Ovary (tissue), 10 donors: ENCODE measurements around the gene STPG4. TPM values are rescaled to one million over a fixed set of nuclear protein-coding genes. Genes with fewer than 3 reads are reported as not detected.

Experiments
- DNase-seq, 5 donors: peaks; one replicate each; pipeline ENCODE4 v3.0.0-alpha.2; 2019 to 2020
- H3K27ac ChIP-seq, 2 donors: fragments of 200-600 bp; one replicate each; pipeline versions ENCODE4 v1.5.1 to v1.8.0; 2019 to 2022
- H3K27me3 ChIP-seq: fragments of 200-600 bp; one replicate; pipeline ENCODE4 v1.8.0; 2022
- H3K36me3 ChIP-seq: fragments of 200-600 bp; sonication (generic); one replicate; pipeline ENCODE4 v1.5.1; 2019
- H3K4me1 ChIP-seq: one replicate; pipeline ENCODE4 v1.8.1; 2013; ENCODE audit warnings: mild to moderate bottlenecking, moderate library complexity; ENCODE audit not compliant: insufficient read depth
- H3K4me3 ChIP-seq: fragments of 200-600 bp; sonication (generic); one replicate; pipeline ENCODE4 v1.5.1; 2017
- H3K9me3 ChIP-seq, 2 donors: fragments of 200-600 bp in 1 of 2; sonication (generic) in 1 of 2; one replicate each; pipeline versions ENCODE4 v1.5.1 to v1.8.1; 2013 to 2019; ENCODE audit warnings: mild to moderate bottlenecking in 1 of 2, moderate library complexity in 1 of 2
- CTCF ChIP-seq, 3 donors: fragments of 450-650 bp in 2 of 3; fragments of 200-600 bp in 1 of 3; IDR thresholded peaks; one replicate each; pipeline versions ENCODE4 v1.5.1 to v1.8.0; 2016 to 2022; ENCODE audit warnings: antibody characterized with exemption in 3 of 3, mild to moderate bottlenecking in 1 of 3
- EP300 ChIP-seq: sonication (generic); formaldehyde crosslinking; IDR thresholded peaks from one replicate; pipeline ENCODE4 v1.6.1; 2017; ENCODE audit warnings: antibody characterized with exemption
- POLR2A ChIP-seq: fragments of 450-650 bp; IDR thresholded peaks from one replicate; pipeline ENCODE4 v1.6.1; 2017; ENCODE audit warnings: antibody characterized with exemption, mild to moderate bottlenecking, moderate library complexity
- WGBS, 3 donors: extraction: QIAGEN DNeasy Blood & Tissue Kit in 1 of 3; methylation state at CpG; one replicate each; pipeline versions ENCODE4 v1.1.5 to v1.1.7; 2013 to 2017; 5-methylcytosine and 5-hydroxymethylcytosine counted together
- intact Hi-C, 4 donors: fragments of 100-400 bp; cut with DNase I; formaldehyde crosslinking; loops; one replicate each; pipeline versions ENCODE4 v1.11.0 to v1.15.1; 2022 to 2023
- long read RNA-seq, 3 donors: library from polyadenylated mRNA in 2 of 3; unstranded in 2 of 3; transcript quantifications; one replicate each; pipeline ENCODE4 v2.0.0 and lab custom pipeline, GENCODE V29; 2021 to 2026
- polyA plus RNA-seq, 2 donors: library from polyadenylated mRNA; stranded (reverse); fragments of 200-250 nt in 1 of 2; fragments of 350-450 nt in 1 of 2; fragmentation: Illumina TruSeq in 1 of 2; extraction: RNeasy Lipid Tissue Mini Kit (QIAGEN cat#74804) in 1 of 2; gene quantifications; one replicate each; pipeline ENCODE4 v1.2.3, GENCODE V29; 2013 to 2014
- total RNA-seq, 7 donors: library from RNA; depleted of rRNA in 2 of 7; stranded (reverse); fragments of >200 nt in 2 of 7; fragmentation: NEBNext Ultra II Directional in 3 of 7; extraction: Animal tissue kit (Norgen Biotek cat#: 25700) in 3 of 7; gene quantifications; one replicate each; pipeline versions ENCODE4 v1.1.0 to v1.2.4, GENCODE V29; 2016 to 2023
- donor health status: DM: no; HTN: no; CAD: no; lungs with moderate emphysema.
- donor health status: DM: no; HTN: no; CAD: no.
- donor health status: Bipolar disorder and iron deficiency.
- donor health status: DM: yes; HTN: yes; CAD: no.
- donor health status: DM: no; HTN: no; CAD: no.
- donor health status: DM: yes; HTN: yes; CAD: no.

The STPG4 gene, protein sequence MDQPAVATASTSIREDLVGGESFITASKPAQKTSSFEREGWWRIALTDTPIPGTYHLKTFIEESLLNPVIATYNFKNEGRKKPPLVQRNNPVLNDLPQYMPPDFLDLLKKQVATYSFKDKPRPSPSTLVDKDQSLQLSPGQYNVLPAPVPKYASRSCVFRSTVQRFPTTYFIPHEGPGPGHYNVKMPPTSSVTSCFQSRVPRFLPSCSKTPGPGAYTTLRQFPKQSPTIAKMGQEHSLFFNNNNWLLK
- total RNA-seq (under 1 TPM in 1 of 7 donors, not detected in 6; 0.35 TPM), polyA plus RNA-seq (under 1 TPM in 1 of 2 donors, not detected in 1; 0.17 TPM)
- long read RNA-seq, donor 1, partial matches to known transcripts, result 0 of 3 reads
- long read RNA-seq, donor 1, other reads (novel, unspliced or antisense), result 3 of 3 reads
- long read RNA-seq, donor 2, result 0 reads
- long read RNA-seq, donor 3, partial matches to known transcripts, result 0 of 3 reads
- long read RNA-seq, donor 3, other reads (novel, unspliced or antisense), result 3 of 3 reads

GRCh38 chr2:47155091-47155876 is at the start of gene STPG4:
Gene STPG4 (minus strand): TSS chr2:47155308. CDS start chr2:47155251, 57 bp downstream.
- WGBS, 3 donors, result 84 to 86% (median 85%) methylated on average over 30 of the region's 30 CpGs
- no peaks in the 10 kb centered on the region for H3K36me3 ChIP-seq
- H3K27ac ChIP-seq, result no peak within 1 kb of the TSS
- H3K4me1 ChIP-seq, result no peaks in the 10 kb centered on the region
- H3K4me3 ChIP-seq, result no peak within 1 kb of the TSS
- no peaks in the 10 kb centered on the region for H3K27me3 ChIP-seq
- no peak for DNase-seq
- no peak for TF ChIP-seq CTCF (IDR thresholded peaks at IDR 0.05)
- no peak for TF ChIP-seq POLR2A
- no peak for TF ChIP-seq EP300
- no peaks in the 10 kb centered on the region for H3K9me3 ChIP-seq
- intact Hi-C loops, result no loop called here

GRCh38 chr2:47204691-47205090 is 49.6 kb upstream of the STPG4 start:
- no peak for DNase-seq
- WGBS, 3 donors, result 73 to 78% (median 73%) methylated on average over 3 of the region's 3 CpGs
- TF ChIP-seq CTCF (IDR thresholded peaks at IDR 0.05), result no peak
- TF ChIP-seq POLR2A, result no peak
- no peak for TF ChIP-seq EP300
- no peaks in the 10 kb centered on the region for H3K36me3 ChIP-seq
- intact Hi-C loops, result no loop called here
- H3K4me3 ChIP-seq, result no peak overlapping the region
- H3K27me3 ChIP-seq, result no peaks in the 10 kb centered on the region
- H3K9me3 ChIP-seq, result no peaks in the 10 kb centered on the region
- peaks cover 9% of the 10 kb centered on the region for H3K4me1 ChIP-seq
- no peak overlapping the region for H3K27ac ChIP-seq

DNA sequence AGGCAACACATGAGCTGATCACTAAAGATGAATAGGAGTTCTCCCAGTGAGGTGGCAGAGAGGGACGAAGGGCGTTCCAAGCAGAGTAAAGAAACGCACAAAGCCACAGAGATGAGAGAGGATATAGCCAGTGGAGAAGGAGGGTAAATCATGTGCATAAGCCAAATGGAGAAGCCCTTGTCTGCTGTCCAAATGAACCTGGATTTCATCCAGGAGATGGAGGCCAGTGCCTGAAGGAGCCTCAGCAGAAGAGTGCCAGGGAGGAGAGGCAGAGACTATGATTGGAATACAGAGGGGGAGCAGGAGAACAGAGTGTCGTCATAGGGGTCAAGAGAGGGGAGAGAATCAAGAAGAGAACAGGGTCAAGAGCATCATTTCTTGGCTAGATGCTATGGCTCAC is 48.9 kb upstream of the STPG4 start:
- TF ChIP-seq EP300 (no peak), CTCF (IDR thresholded peaks at IDR 0.05) (no peak), POLR2A (no peak)
- Histone ChIP-seq H3K36me3 (no peaks in the 10 kb centered on the region), H3K27ac (no peak overlapping the region), H3K4me3 (no peak overlapping the region), H3K9me3 (no peaks in the 10 kb centered on the region), H3K27me3 (no peaks in the 10 kb centered on the region), H3K4me1 (peaks cover 9% of the 10 kb centered on the region)
- intact Hi-C loops, result no loop called here
- peak in 1 of 5 donors; percentile 24 for DNase-seq
- WGBS, 3 donors, result 71 to 76% (median 73%) methylated on average over 4 of the region's 4 CpGs

DNA sequence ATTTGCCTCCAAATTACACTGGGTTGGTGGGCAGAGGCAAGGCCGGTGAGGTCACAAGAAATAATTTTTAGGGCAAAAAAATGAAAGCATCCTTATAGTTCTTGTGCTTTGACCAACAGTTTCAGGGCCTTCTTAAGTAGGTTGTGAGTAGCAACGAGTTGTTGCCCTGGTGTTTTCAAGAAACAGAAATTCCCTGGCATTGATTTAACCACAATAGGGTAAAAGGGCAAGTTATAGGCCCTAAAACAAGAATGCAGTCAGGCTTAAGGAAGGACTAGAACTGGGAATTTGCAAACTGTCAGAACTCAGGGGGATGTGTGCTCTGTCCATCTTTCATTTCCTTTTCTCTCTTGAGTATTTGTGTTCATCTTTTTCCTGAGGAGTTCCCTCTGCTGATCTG is 46.1 kb upstream of the STPG4 start:
- 33 to 47% (median 37%) methylated on average over 2 of the region's 2 CpGs for WGBS, 3 donors
- H3K36me3 ChIP-seq, result no peaks in the 10 kb centered on the region
- no peak for DNase-seq
- peaks cover 9% of the 10 kb centered on the region for H3K4me1 ChIP-seq
- intact Hi-C loops, result no loop called here
- H3K4me3 ChIP-seq, result no peak overlapping the region
- no peak for TF ChIP-seq EP300
- no peak for TF ChIP-seq CTCF (IDR thresholded peaks at IDR 0.05)
- no peak for TF ChIP-seq POLR2A
- no peak overlapping the region for H3K27ac ChIP-seq
- no peaks in the 10 kb centered on the region for H3K27me3 ChIP-seq
- no peaks in the 10 kb centered on the region for H3K9me3 ChIP-seq
